Measurements from ENCODE around the gene FERMT3. TPM values are rescaled to one million over a fixed set of nuclear protein-coding genes. Genes with fewer than 3 reads are reported as not detected.

FERMT3 gene
- total and polyA plus RNA-seq, 2 donors (not counting 3 experiments of a cell fraction or from before 2014, with no cell fraction given), result 64.4 to 100 TPM

DNA sequence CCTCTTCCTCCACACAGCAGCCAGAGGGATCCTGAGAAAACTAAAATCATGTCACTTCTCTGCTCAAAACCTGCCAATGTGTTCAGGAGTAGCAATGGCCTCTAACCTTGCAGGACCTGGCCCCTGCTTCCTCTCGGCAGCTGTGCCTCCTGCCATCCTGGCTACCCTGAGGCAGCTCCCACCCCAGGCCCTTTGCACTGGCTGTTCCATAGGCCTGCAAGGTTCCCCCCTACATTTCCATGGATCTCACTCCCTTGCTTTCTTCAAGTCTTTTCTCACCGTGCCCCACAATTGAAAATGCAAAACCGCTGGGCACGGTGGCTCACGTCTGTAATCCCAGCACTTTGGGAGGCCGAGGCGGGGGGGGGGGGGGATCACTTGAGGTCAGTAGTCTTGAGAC, 22.6 kb upstream of the FERMT3 start:
- CTCF ChIA-PET, result interaction anchor here (0.6 kb wide), 1 partner anchor 20 kb away, joined by 3 read pairs; no protein-coding TSS in a partner anchor
- H3K36me3 ChIP-seq (ENCODE audit: control insufficient read depth in 2 of 2, extremely low read depth in 1 of 2, insufficient read depth in 2 of 2, low read length in 2 of 2), result peaks cover 0 to 2% of the 10 kb centered on the region in 2 experiments
- TF ChIP-seq MAX (IDR thresholded peaks at IDR 0.05; ENCODE audit: insufficient read depth, insufficient read length) (no peak), JUN (IDR thresholded peaks at IDR 0.05; ENCODE audit: borderline replicate concordance, insufficient read depth, insufficient read length, low read depth) (no peak), GATA2 (IDR thresholded peaks at IDR 0.05; ENCODE audit: insufficient read depth, insufficient read length, low read depth, low read length) (no peak)

DNA sequence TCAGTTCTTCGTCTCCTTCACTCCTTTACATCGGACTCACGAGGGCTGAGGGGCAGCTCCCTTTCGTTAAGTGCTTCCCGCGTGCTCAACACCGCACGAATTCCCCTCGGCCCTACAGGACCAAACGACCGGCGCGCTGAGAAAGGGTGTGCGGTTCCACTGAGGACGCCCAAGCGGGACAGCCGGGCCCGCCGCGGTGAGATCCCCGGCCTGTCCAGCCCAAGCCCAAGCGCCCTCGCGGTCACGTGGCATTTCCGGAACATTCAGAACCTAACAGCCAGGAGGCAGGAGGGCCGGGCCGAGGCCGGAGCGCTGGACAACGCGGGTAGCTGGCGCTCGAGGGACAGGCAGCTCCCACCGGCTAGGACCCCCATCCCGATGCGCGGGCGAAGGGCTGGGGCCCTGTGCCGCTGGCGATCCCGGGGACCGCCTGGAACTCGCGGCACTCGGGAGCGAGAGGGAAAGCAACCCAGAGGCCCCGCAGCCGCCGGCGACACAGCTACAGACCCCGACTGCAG, 21.3 kb upstream of the FERMT3 start:
- intact Hi-C loops (cut with micrococcal nuclease), result loop anchor here (1.0 to 5.0 kb wide), 4 partner anchors 19 to 120 kb away; partner anchors contain the start of genes DNAJC4, ESRRA, GPR137 and MACROD1
- TSS peak; percentile 77 for BruUV-seq (replicated peaks)
- dilution Hi-C loops (cut with MboI; ENCODE audit: extremely low pct_ligation_motif_present, low sequenced_read_pairs), result no loop called here
- CTCF ChIA-PET, result interaction anchor here (0.6 to 3.3 kb wide), 17 partner anchors 9 to 185 kb away, joined by 3 to 27 read pairs (median 4); partner anchors contain the start of genes BAD, CATSPERZ, FKBP2 and MACROD1
- Histone ChIP-seq H3K9me1 (replicated peaks; ENCODE audit: control insufficient read depth, extremely low read depth, insufficient read depth, low read length) (no peaks in the 10 kb centered on the region), H3K27me3 (ENCODE audit: control insufficient read depth in 2 of 2, insufficient read depth in 2 of 2, low read length in 2 of 2) (no peaks in the 10 kb centered on the region), H3K4me1 (ENCODE audit: control insufficient read depth, extremely low read depth, insufficient read depth, low read length) (peaks cover 14% of the 10 kb centered on the region), H4K20me1 (replicated peaks; ENCODE audit: control insufficient read depth, extremely low read depth, insufficient read depth, low read length) (no peaks in the 10 kb centered on the region), H3K4me3 (replicated peaks in 1 of 3; ENCODE audit: insufficient read depth in 1 of 3, low read depth in 1 of 3, low read length in 3 of 3) (peak overlapping the region; percentile 17 to 65 (median 56)), H3K4me2 (ENCODE audit: insufficient read depth, low read length) (peak overlapping the region; percentile 79), H3K9ac (replicated peaks; ENCODE audit: extremely low read depth, insufficient read depth, low read length) (peak overlapping the region; percentile 81), H3K9me3 (replicated peaks; ENCODE audit: control insufficient read depth, insufficient read depth, low read length) (no peaks in the 10 kb centered on the region), H3K36me3 (ENCODE audit: control insufficient read depth in 2 of 2, extremely low read depth in 1 of 2, insufficient read depth in 2 of 2, low read length in 2 of 2) (peaks cover 0 to 2% of the 10 kb centered on the region in 2 experiments), H3K79me2 (ENCODE audit: control insufficient read depth, insufficient read depth, low read length) (peaks cover 17% of the 10 kb centered on the region), H2AFZ (ENCODE audit: low read depth, low read length) (peak overlapping the region; percentile 29), H3K27ac (ENCODE audit: insufficient read depth, low read depth, low read length) (peak overlapping the region; percentile 64)
- TF ChIP-seq POLR2AphosphoS5 (IDR thresholded peaks at IDR 0.05; ENCODE audit: insufficient read depth, low read depth, low read length), result peak; percentile 99
- TF ChIP-seq EZH2 (IDR thresholded peaks at IDR 0.05; ENCODE audit: borderline replicate concordance, low read depth, low read length, severe bottlenecking), result no peak
- peak; percentile 76 for TF ChIP-seq MAX (IDR thresholded peaks at IDR 0.05; ENCODE audit: insufficient read depth, insufficient read length)
- no peak for TF ChIP-seq MYC (IDR thresholded peaks at IDR 0.05; ENCODE audit: low read depth, low read length)
- TF ChIP-seq CTCF (IDR thresholded peaks at IDR 0.05; ENCODE audit: extremely low read depth in 1 of 2, insufficient read depth in 1 of 2, low read depth in 1 of 2, low read length in 2 of 2), result peak; percentile 23 to 41
- peak; percentile 97 for TF ChIP-seq POLR2A (IDR thresholded peaks at IDR 0.05; ENCODE audit: low read depth, low read length)
- no peak for TF ChIP-seq FOS (IDR thresholded peaks at IDR 0.05; ENCODE audit: borderline replicate concordance, insufficient read depth, low read length)
- DNase-seq (ENCODE audit: low read depth, low spot score), result no peak
- POLR2A ChIA-PET, result interaction anchor here (0.6 to 1.7 kb wide), 13 partner anchors 16 to 185 kb away, joined by 3 to 7 read pairs (median 4); partner anchors contain the start of genes FERMT3, MACROD1, PRDX5 and TRMT112
- FAIRE-seq, result no peak

More for the DNA sequence above, 22.6 kb upstream of the FERMT3 start:
- Histone ChIP-seq H3K27ac (ENCODE audit: insufficient read depth, low read depth, low read length) (no peak overlapping the region), H3K4me3 (replicated peaks in 1 of 3; ENCODE audit: insufficient read depth in 1 of 3, low read depth in 1 of 3, low read length in 3 of 3) (no peak overlapping the region), H2AFZ (ENCODE audit: low read depth, low read length) (no peak overlapping the region), H3K27me3 (ENCODE audit: control insufficient read depth in 2 of 2, insufficient read depth in 2 of 2, low read length in 2 of 2) (no peaks in the 10 kb centered on the region), H3K9me1 (replicated peaks; ENCODE audit: control insufficient read depth, extremely low read depth, insufficient read depth, low read length) (no peaks in the 10 kb centered on the region), H3K9ac (replicated peaks; ENCODE audit: extremely low read depth, insufficient read depth, low read length) (no peak overlapping the region), H3K4me2 (ENCODE audit: insufficient read depth, low read length) (no peak overlapping the region), H4K20me1 (replicated peaks; ENCODE audit: control insufficient read depth, extremely low read depth, insufficient read depth, low read length) (no peaks in the 10 kb centered on the region), H3K9me3 (replicated peaks; ENCODE audit: control insufficient read depth, insufficient read depth, low read length) (no peaks in the 10 kb centered on the region), H3K4me1 (ENCODE audit: control insufficient read depth, extremely low read depth, insufficient read depth, low read length) (peaks cover 14% of the 10 kb centered on the region), H3K79me2 (ENCODE audit: control insufficient read depth, insufficient read depth, low read length) (peaks cover 17% of the 10 kb centered on the region)
- DNase-seq (ENCODE audit: low read depth, low spot score) (no peak), FAIRE-seq (no peak)
- BruUV-seq (replicated peaks), result no TSS peak
- dilution Hi-C loops (cut with MboI; ENCODE audit: extremely low pct_ligation_motif_present, low sequenced_read_pairs) (no loop called here), intact Hi-C loops (cut with micrococcal nuclease) (no loop called here)
- POLR2A ChIA-PET, result interaction anchor here (0.6 kb wide), 1 partner anchor 345 kb away, joined by 6 read pairs; no protein-coding TSS in a partner anchor

Measured in endothelial cell of umbilical vein (primary cell).